HepG2 (cell line): ENCODE data around the gene ATP13A3. TPM values are rescaled to one million over a fixed set of nuclear protein-coding genes. Genes with fewer than 3 reads are reported as not detected.
A peak's percentile ranks its signal among the peaks of the same experiment; 100 is the strongest.

Experiments used
- ATAC-seq: fragments of 200-7000 bp; cut with Tn5 transposase; 3 replicates; pipeline ENCODE4 v1.9.1; 2020; ENCODE audit warnings: mild to moderate bottlenecking, moderate library complexity
- BruUV-seq: library from RNA; stranded (reverse); fragments of 400-500 nt; replicated peaks from 2 replicates; lab custom pipeline; 2021; lab: Mats Ljungman, UMichigan
- CTCF ChIA-PET: fragments of 300-600 bp; formaldehyde crosslinking; extraction: SDS; loops from one replicate; lab custom pipeline; 2021; ENCODE audit warnings: low total read pairs, inconsistent platforms, low intra/inter-chr PET ratio; lab: Yijun Ruan, JAX
- POLR2A ChIA-PET: fragments of 350-600 bp; sonication (Branson Sonifier 250); formaldehyde crosslinking; loops from one replicate; lab custom pipeline; 2020; ENCODE audit warnings: antibody characterized with exemption, inconsistent platforms; lab: Yijun Ruan, JAX
- DNase-seq: peaks from one replicate; pipeline ENCODE4 v3.0.0-alpha.2; 2015; ENCODE audit warnings: low spot score
- FAIRE-seq: peaks from 3 replicates; lab custom pipeline; 2011; peaks lifted over from hg19 to GRCh38; lab: Jason Lieb, UNC
- H2AFZ ChIP-seq: one replicate; pipeline ENCODE4 v1.6.1; 2011; ENCODE audit warnings: low read length, inconsistent platforms
- H3K27ac ChIP-seq: fragments of 300-600 bp; 3 replicates; pipeline ENCODE4 v1.8.0; 2011; ENCODE audit warnings: mixed run types, mild to moderate bottlenecking, mixed read lengths, low read length, inconsistent platforms; ENCODE audit not compliant: insufficient read depth; ENCODE audit errors: extremely low read length
- H3K27me3 ChIP-seq, 2 experiments: fragments of 200-600 bp in 1 of 2; 2 replicates in 1 of 2; 3 replicates in 1 of 2; pipeline versions ENCODE4 v1.6.0 to v1.8.0; 2011; ENCODE audit warnings: low read length in 2 of 2, mild to moderate bottlenecking in 2 of 2, moderate library complexity in 2 of 2, inconsistent platforms in 1 of 2; ENCODE audit not compliant: insufficient read depth in 2 of 2, control insufficient read depth in 1 of 2
- H3K36me3 ChIP-seq, 2 experiments: fragments of 200-600 bp in 1 of 2; replicated peaks in 1 of 2; 2 replicates in 1 of 2; 3 replicates in 1 of 2; pipeline versions ENCODE4 v1.5.1 to v1.8.0; 2011; ENCODE audit warnings: low read length in 2 of 2, inconsistent platforms in 1 of 2; ENCODE audit not compliant: insufficient read depth in 2 of 2, control insufficient read depth in 1 of 2
- H3K4me1 ChIP-seq: 2 replicates; pipeline ENCODE4 v1.5.1; 2012; ENCODE audit warnings: low read length, inconsistent platforms; ENCODE audit not compliant: insufficient read depth
- H3K4me2 ChIP-seq: 2 replicates; pipeline ENCODE4 v1.6.0; 2011; ENCODE audit warnings: low read depth, low read length, inconsistent platforms
- H3K4me3 ChIP-seq, 3 experiments: fragments of 200-600 bp in 1 of 3; sonication (generic), shearing (Covaris generic) in 1 of 3; replicated peaks in 1 of 3; 2 replicates each; pipeline ENCODE4 v1.5.1; 2011 to 2016; ENCODE audit warnings: low read length in 3 of 3, inconsistent platforms in 2 of 3, low read depth in 2 of 3, mild to moderate bottlenecking in 2 of 3, control low read depth in 1 of 3, mixed read lengths in 1 of 3; ENCODE audit not compliant: insufficient read depth in 1 of 3
- H3K79me2 ChIP-seq: one replicate; pipeline ENCODE4 v1.6.1; 2011; ENCODE audit warnings: low read length, inconsistent platforms; ENCODE audit not compliant: insufficient read depth
- H3K9ac ChIP-seq: 2 replicates; pipeline ENCODE4 v1.6.0; 2011; ENCODE audit warnings: mild to moderate bottlenecking, low read depth, low read length, inconsistent platforms; ENCODE audit not compliant: insufficient read depth
- H3K9me3 ChIP-seq: 2 replicates; pipeline ENCODE4 v1.5.1; 2012; ENCODE audit warnings: mild to moderate bottlenecking, low read length
- H4K20me1 ChIP-seq: 2 replicates; pipeline ENCODE4 v1.6.0; 2011; ENCODE audit warnings: inconsistent platforms, mild to moderate bottlenecking, low read length, moderate library complexity; ENCODE audit not compliant: insufficient read depth
- ATF1 ChIP-seq: IDR thresholded peaks from 2 replicates; pipeline ENCODE4 v1.6.1; 2016; ENCODE audit warnings: mild to moderate bottlenecking, control low read depth
- DMTF1 ChIP-seq: sonication (generic); formaldehyde crosslinking; IDR thresholded peaks from 2 replicates; pipeline ENCODE4 v1.4.0; 2020; ENCODE audit warnings: mild to moderate bottlenecking, missing genetic modification reagents
- FOSL2 ChIP-seq: sonication (generic); formaldehyde crosslinking; IDR thresholded peaks from 2 replicates; pipeline ENCODE4 v1.4.0; 2020; ENCODE audit warnings: missing genetic modification reagents
- ISL2 ChIP-seq: sonication (generic); formaldehyde crosslinking; IDR thresholded peaks from 2 replicates; pipeline ENCODE4 v1.5.0; 2020; ENCODE audit warnings: missing genetic modification reagents
- PAXIP1 ChIP-seq: sonication (generic); formaldehyde crosslinking; conservative IDR thresholded peaks from 2 replicates; pipeline ENCODE4 v1.4.0; 2020; ENCODE audit warnings: mild to moderate bottlenecking, missing genetic modification reagents, moderate library complexity
- ZNF121 ChIP-seq: sonication (generic); formaldehyde crosslinking; IDR thresholded peaks from 2 replicates; pipeline ENCODE4 v1.5.0; 2020; ENCODE audit warnings: mild to moderate bottlenecking, missing genetic modification reagents
- ZNF292 ChIP-seq: sonication (generic); formaldehyde crosslinking; IDR thresholded peaks from 2 replicates; pipeline ENCODE4 v1.8.1; 2022; ENCODE audit warnings: mild to moderate bottlenecking, low read depth, missing genetic modification reagents, borderline replicate concordance
- ZNF318 ChIP-seq: sonication (generic); formaldehyde crosslinking; IDR thresholded peaks from 2 replicates; pipeline ENCODE4 v1.4.0; 2020; ENCODE audit warnings: mild to moderate bottlenecking, missing genetic modification reagents
- WGBS: methylation state at CpG from one replicate; pipeline ENCODE4 v1.1.6; 2017; ENCODE audit warnings: low lambda C conversion rate; 5-methylcytosine and 5-hydroxymethylcytosine counted together
- in situ Hi-C: cut with HindIII; loops from 2 replicates; pipeline ENCODE4 v1.10.0; 2017; ENCODE audit warnings: low pct_unique_long_range_greater_than_20kb; ENCODE audit not compliant: extremely low pct_ligation_motif_present
- intact Hi-C: fragments of 100-400 bp; cut with micrococcal nuclease; formaldehyde crosslinking; loops from one replicate; pipeline ENCODE4 v1.10.0; 2022; ENCODE audit not compliant: unreplicated experiment
- polyA plus RNA-seq, 8 experiments: library from polyadenylated mRNA; depleted of rRNA in 3 of 8; stranded (reverse) in 7 of 8; unstranded in 1 of 8; fragments of >200 nt; fragmentation: Illumina TruSeq in 4 of 8; extraction: Trizol in 4 of 8; gene quantifications; 2 replicates each; pipeline versions ENCODE4 v1.2.1 to v1.2.3, GENCODE V29; 2011 to 2016; ENCODE audit warnings: low read depth in 4 of 8, missing spikeins in 1 of 8, mixed read lengths in 1 of 8; ENCODE audit not compliant: insufficient read depth in 1 of 8
- total RNA-seq, 5 experiments: library from RNA; depleted of rRNA; stranded (reverse); fragments of >200 nt; fragmentation: Illumina TruSeq; extraction: Trizol; gene quantifications; 2 replicates each; pipeline ENCODE4 v1.2.3, GENCODE V29; 2016; ENCODE audit warnings: low read depth in 1 of 5

ATP13A3 gene
- total and polyA plus RNA-seq, 2 of the 13 experiments (the other 11 are each of a cell fraction or from before 2014, with no cell fraction given): 44.9 to 80.8 TPM

GRCh38 chr3:194497799-194498575, 11.2 kb upstream of the ATP13A3 start:
- H4K20me1 ChIP-seq: no peaks in the 10 kb centered on the region
- H3K9me3 ChIP-seq: no peaks in the 10 kb centered on the region
- peak; percentile 75 for ATAC-seq
- no TSS peak for BruUV-seq
- peak; percentile 58 for DNase-seq
- intact Hi-C loops (no loop called here), in situ Hi-C loops (no loop called here)
- no peak overlapping the region for H2AFZ ChIP-seq
- 5% methylated on average over 8 of the region's 8 CpGs for WGBS
- peak; percentile 32 for FAIRE-seq
- peaks cover 78% of the 10 kb centered on the region for H3K4me1 ChIP-seq
- CTCF ChIA-PET: no interaction called here
- peak overlapping the region; percentile 85 for H3K4me2 ChIP-seq
- no peaks in the 10 kb centered on the region for H3K27me3 ChIP-seq
- H3K36me3 ChIP-seq: no peaks in the 10 kb centered on the region
- H3K4me3 ChIP-seq: peak overlapping the region; percentile 31 to 58 (median 41); a peak in 4 of 6 replicates
- peak overlapping the region; percentile 74 for H3K9ac ChIP-seq
- H3K79me2 ChIP-seq: no peaks in the 10 kb centered on the region
- POLR2A ChIA-PET: interaction anchor here (1.0 to 2.1 kb wide), 5 partner anchors 11 to 87 kb away, joined by 3 to 9 read pairs (median 4); no protein-coding TSS in a partner anchor
- peak overlapping the region; percentile 79 for H3K27ac ChIP-seq
- TF ChIP-seq FOSL2 (CRISPR knock-in tag) (0 out of 2 replicates have a peak, but pooled peaks have one; percentile 9), ZNF318 (CRISPR knock-in tag) (no peak), DMTF1 (CRISPR knock-in tag) (no peak), ZNF292 (CRISPR knock-in tag) (0 out of 2 replicates have a peak, but pooled peaks have one; percentile 9), ATF1 (no peak), PAXIP1 (peak; percentile 69), ZNF121 (CRISPR knock-in tag) (peak; percentile 62), ISL2 (CRISPR knock-in tag) (no peak)
